ENCODE data around the gene MBD3L1.

MBD3L1 gene

GRCh38 chr19:8832132-8833021 is at the start of gene MBD3L1, which contains the start of gene ZNF558:
Gene MBD3L1 (plus strand): TSS chr19:8832377. CDS start chr19:8842679, 10,302 bp downstream.
Gene ZNF558 (minus strand): TSS chr19:8832304. CDS start chr19:8822659, 9,645 bp downstream.
- DNase-seq (ENCODE audit: low read depth) = peak; percentile 97

- no peak for DNase-seq (ENCODE audit: low read depth)
Measured at GRCh38 chr19:8794823-8795222, 37.4 kb upstream of the MBD3L1 start.

GRCh38 chr19:8806661-8807060 is 25.5 kb upstream of the MBD3L1 start:
- DNase-seq (ENCODE audit: low read depth) = no peak

GRCh38 chr19:8811315-8812172 is 20.6 kb upstream of the MBD3L1 start:
- no peak for DNase-seq (ENCODE audit: low read depth)

- DNase-seq (ENCODE audit: low read depth) = no peak
Measured at GRCh38 chr19:8814176-8814575, 18.0 kb upstream of the MBD3L1 start.

GRCh38 chr19:8815780-8816179 is 16.4 kb upstream of the MBD3L1 start:
- DNase-seq (ENCODE audit: low read depth) = no peak

GRCh38 chr19:8820234-8820633 is 11.9 kb upstream of the MBD3L1 start:
- no peak for DNase-seq (ENCODE audit: low read depth)

DNA sequence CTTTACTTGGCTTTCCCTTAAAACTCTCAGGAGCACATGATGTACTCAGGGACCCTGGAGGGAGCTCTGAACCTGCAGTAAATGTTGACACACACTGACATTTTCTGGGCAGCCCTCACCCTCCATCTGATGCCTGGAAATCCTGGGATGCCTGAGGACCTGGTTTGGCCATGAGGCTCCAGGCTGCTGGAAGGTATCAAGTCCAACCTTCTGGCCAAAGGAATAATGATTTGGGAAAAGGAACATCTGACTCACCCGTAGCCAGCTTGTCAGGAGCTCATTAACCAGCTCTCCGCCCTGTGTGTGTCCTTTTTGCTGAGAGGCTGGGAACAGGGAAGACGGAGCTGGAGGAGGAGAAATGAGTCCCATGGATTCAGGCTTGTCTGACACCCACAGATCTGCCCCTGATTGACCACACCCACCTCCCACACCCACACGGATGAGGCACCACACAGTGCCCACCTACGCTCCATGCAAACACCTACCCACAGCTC is 10.4 kb upstream of the MBD3L1 start:
- DNase-seq (ENCODE audit: low read depth) = no peak

DNA sequence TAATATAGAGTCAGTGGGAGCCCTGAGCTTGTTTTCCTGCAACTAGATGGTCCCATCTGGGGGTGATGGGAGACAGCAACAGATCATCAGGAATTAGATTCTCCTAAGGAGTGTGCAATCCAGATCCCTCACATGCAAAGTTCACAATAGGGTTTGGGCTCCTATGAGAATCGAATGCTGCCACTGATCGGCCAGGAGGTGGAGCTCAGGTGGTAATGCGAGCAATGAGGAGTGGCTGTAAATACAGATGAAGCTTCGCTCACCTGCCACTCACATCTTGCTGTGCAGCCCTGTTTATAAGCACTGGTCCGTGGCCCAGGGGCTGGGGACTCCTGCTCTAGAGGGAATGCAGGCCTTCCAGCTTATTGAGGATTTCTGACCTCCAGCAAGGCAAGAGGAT is 5.8 kb upstream of the MBD3L1 start:
- DNase-seq (ENCODE audit: low read depth) = no peak

- DNase-seq (ENCODE audit: low read depth) = no peak
Measured at GRCh38 chr19:8827277-8827676, 4.9 kb upstream of the MBD3L1 start.

- no peak for DNase-seq (ENCODE audit: low read depth)
Measured at GRCh38 chr19:8831373-8831772, 804 bp upstream of the MBD3L1 start.

- no peak for DNase-seq (ENCODE audit: low read depth)
Measured at GRCh38 chr19:8831832-8832131, 395 bp upstream of the MBD3L1 start.

DNA sequence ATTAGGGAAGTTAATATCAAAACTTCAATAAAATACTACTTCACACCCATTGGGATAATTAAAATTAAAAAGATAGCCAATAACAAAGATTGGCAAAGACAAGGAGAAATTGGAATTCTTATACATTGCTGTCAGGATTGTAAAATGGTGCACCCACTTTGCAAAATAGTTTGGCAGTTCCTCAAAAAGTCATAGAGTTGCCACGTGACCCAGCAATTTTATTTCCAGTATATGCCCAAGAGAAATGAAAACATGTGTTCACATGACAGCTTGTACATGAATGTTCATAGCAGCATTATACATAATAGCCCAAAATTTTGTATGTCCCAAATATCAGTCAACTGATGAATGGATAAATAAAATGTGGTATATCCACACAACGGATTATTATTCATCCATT is 3.3 kb downstream of the MBD3L1 start:
- no peak for DNase-seq (ENCODE audit: low read depth)

DNA sequence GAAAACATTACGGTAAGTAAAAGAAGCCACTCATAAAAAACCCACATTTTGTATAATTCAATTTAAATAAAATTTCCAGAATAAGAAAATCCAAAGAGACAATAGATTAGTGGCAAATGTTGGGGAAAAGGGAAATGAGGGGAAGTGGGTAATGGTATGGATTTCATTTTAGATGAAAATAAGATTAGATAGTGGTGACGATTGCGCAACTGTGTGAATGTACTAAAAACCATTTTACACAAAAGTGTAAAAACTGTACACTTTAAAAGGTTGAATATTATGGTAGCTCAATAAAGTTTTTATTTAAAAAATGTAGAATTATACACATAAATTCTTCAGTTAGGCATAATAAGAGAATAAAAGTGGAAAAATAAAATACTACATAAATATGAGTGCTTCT is 3.7 kb downstream of the MBD3L1 start:
- DNase-seq (ENCODE audit: low read depth) = no peak

GRCh38 chr19:8840708-8841107 is 8.5 kb downstream of the MBD3L1 start:
- DNase-seq (ENCODE audit: low read depth) = no peak

DNA sequence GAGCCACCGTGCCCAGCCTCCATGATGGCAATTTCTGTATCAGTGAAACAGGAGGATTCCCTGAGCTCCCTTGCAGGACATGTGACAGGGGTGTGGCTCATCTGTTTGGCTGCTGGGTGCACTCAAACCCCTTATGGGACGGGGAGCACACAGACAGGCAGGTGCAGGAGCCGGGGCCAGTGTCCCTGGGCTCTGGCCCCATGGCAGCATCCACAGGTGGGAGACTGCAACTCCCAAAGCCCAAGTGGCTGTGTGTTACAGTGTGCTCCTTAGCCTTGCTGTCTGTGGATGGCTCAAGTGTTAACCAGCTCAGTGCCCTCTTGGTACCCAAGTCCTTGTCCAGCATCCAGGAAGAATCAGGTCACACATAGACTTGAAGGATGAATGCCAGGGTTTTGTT is 14.6 kb downstream of the MBD3L1 start:
- DNase-seq (ENCODE audit: low read depth) = no peak

GRCh38 chr19:8849232-8849631 is 17.1 kb downstream of the MBD3L1 start:
- DNase-seq (ENCODE audit: low read depth) = no peak

GRCh38 chr19:8850488-8850887 is 18.3 kb downstream of the MBD3L1 start:
- DNase-seq (ENCODE audit: low read depth) = no peak

GRCh38 chr19:8858260-8858659 is 26.1 kb downstream of the MBD3L1 start:
- no peak for DNase-seq (ENCODE audit: low read depth)

DNA sequence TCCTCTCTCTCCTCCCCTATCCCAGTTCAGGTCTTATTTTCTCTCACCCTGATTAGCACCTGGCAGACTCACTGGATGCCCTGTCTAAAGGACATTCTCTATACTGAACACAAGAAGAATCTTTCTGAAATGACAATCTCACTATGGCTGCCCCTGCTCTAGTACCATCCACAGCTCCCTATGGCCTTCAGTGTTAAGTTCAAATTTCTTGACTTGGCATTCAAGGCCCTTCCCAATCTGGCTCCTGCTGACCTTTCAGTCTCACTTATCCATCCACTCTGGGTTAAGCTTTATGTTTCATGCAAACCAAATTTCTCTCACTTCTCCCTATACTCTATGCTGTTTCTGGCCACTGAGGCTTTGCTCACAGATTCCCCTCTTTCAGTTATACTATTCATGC is 34.2 kb downstream of the MBD3L1 start:
- no peak for DNase-seq (ENCODE audit: low read depth)

- no peak for DNase-seq (ENCODE audit: low read depth)
Measured at GRCh38 chr19:8877854-8878705, 45.9 kb downstream of the MBD3L1 start.

- DNase-seq (ENCODE audit: low read depth) = no peak
Measured at GRCh38 chr19:8880868-8881488, 48.8 kb downstream of the MBD3L1 start.

All from stimulated activated CD8-positive, alpha-beta memory T cell treated with anti-CD3 and anti-CD28 coated beads, Interleukin-15, amount 100 ng/mL, for 1 hour (primary cell).